Lung (tissue), 12 donors: ENCODE results near the gene ARHGDIB. TPM values are rescaled to one million over a fixed set of nuclear protein-coding genes. Genes with fewer than 3 reads are reported as not detected.

Experiments used
- ATAC-seq: fragments of 200-7000 bp; cut with Tn5 transposase; one replicate; pipeline ENCODE4 v1.9.1; 2020; ENCODE audit warnings: moderate number of reproducible peaks; ENCODE audit not compliant: insufficient read depth, low FRiP score
- DNase-seq, 3 donors: peaks; one replicate each; pipeline ENCODE4 v3.0.0-alpha.2; 2013 to 2017
- H3K27ac ChIP-seq, 2 donors: one replicate each; pipeline ENCODE4 v1.5.1; 2013; ENCODE audit warnings: mild to moderate bottlenecking in 2 of 2, moderate library complexity in 2 of 2, control low read depth in 1 of 2, inconsistent platforms in 1 of 2, low read depth in 1 of 2, low read length in 1 of 2
- H3K27me3 ChIP-seq, 3 donors: one replicate each; pipeline ENCODE4 v1.5.1; 2013; ENCODE audit warnings: low read length in 2 of 3; ENCODE audit not compliant: control insufficient read depth in 3 of 3, insufficient read depth in 3 of 3
- H3K36me3 ChIP-seq, 4 donors: one replicate each; pipeline ENCODE4 v1.5.1; 2013; ENCODE audit warnings: low read length in 4 of 4, mild to moderate bottlenecking in 1 of 4, moderate library complexity in 1 of 4; ENCODE audit not compliant: control insufficient read depth in 4 of 4, insufficient read depth in 4 of 4
- H3K4me1 ChIP-seq, 5 donors: one replicate each; pipeline ENCODE4 v1.5.1; 2013; ENCODE audit warnings: low read length in 5 of 5, mild to moderate bottlenecking in 2 of 5, moderate library complexity in 1 of 5; ENCODE audit not compliant: control insufficient read depth in 5 of 5, insufficient read depth in 5 of 5
- H3K4me3 ChIP-seq: one replicate; pipeline ENCODE4 v1.5.1; 2013; ENCODE audit warnings: mild to moderate bottlenecking, control low read depth, moderate library complexity
- H3K9ac ChIP-seq, 2 donors: one replicate each; pipeline ENCODE4 v1.5.1; 2013; ENCODE audit warnings: low read length in 2 of 2, control low read depth in 1 of 2; ENCODE audit not compliant: insufficient read depth in 1 of 2
- H3K9me3 ChIP-seq, 4 donors: one replicate each; pipeline ENCODE4 v1.5.1; 2013; ENCODE audit warnings: low read length in 3 of 4, mild to moderate bottlenecking in 1 of 4, moderate library complexity in 1 of 4; ENCODE audit not compliant: control insufficient read depth in 4 of 4, insufficient read depth in 3 of 4
- WGBS, 2 donors: extraction: QIAGEN DNeasy Blood & Tissue Kit; methylation state at CpG; one replicate each; pipeline ENCODE4 v1.1.7; 2013; 5-methylcytosine and 5-hydroxymethylcytosine counted together
- polyA plus RNA-seq, 2 donors: library from polyadenylated mRNA; stranded (reverse); fragments of 200-250 nt; gene quantifications; one replicate each; pipeline ENCODE4 v1.2.1, GENCODE V29; 2013
- total RNA-seq, 2 donors: library from RNA; depleted of rRNA in 1 of 2; stranded (reverse); fragments of >200 nt in 1 of 2; gene quantifications; one replicate each; pipeline ENCODE4 v1.2.1, GENCODE V29; 2014 to 2021
- TF ChIP-seq, protein P1 (sequence below): IDR thresholded peaks from 2 replicates; pipeline ENCODE4 v1.5.1; 2012; ENCODE audit warnings: mild to moderate bottlenecking; ENCODE audit errors: control extremely low read depth, extremely low read depth
- donor health status: control.
- donor health status: control.
- donor health status: Bipolar disorder and iron deficiency.
- donor health status: healthy.
- donor health status: DM: yes; HTN: yes; CAD: no.

Gene ARHGDIB
- total and polyA plus RNA-seq, 4 donors = 66.5 to 597 (median 259) TPM

DNA sequence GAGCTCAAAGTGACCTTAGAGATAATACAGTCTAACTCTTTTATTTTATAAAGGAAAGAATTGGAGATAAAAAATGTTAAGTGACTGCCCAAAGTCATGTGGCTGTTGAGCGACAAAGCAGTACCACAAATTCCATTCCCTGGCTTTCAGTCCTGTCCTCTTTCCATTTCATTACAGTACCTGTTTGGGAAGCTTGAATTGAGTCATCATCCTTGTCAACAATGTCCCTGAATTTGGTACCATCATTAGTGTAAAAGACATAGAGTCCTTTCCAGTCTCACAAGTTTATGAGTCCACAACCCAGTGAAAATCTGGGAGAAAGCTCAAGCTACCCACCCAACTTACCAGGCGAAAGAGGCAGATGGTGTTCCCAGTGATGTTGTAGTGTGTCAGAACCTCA is 26.9 kb downstream of the ARHGDIB start:
- H3K27ac ChIP-seq = no peak overlapping the region
- 98% methylated on average over 2 of the region's 2 CpGs for WGBS, 2 donors
- H3K36me3 ChIP-seq = no peaks in the 10 kb centered on the region
- no peak overlapping the region for H3K4me3 ChIP-seq
- DNase-seq (no peak), ATAC-seq (no peak)
- H3K27me3 ChIP-seq = no peaks in the 10 kb centered on the region
- TF ChIP-seq, protein P1, sequence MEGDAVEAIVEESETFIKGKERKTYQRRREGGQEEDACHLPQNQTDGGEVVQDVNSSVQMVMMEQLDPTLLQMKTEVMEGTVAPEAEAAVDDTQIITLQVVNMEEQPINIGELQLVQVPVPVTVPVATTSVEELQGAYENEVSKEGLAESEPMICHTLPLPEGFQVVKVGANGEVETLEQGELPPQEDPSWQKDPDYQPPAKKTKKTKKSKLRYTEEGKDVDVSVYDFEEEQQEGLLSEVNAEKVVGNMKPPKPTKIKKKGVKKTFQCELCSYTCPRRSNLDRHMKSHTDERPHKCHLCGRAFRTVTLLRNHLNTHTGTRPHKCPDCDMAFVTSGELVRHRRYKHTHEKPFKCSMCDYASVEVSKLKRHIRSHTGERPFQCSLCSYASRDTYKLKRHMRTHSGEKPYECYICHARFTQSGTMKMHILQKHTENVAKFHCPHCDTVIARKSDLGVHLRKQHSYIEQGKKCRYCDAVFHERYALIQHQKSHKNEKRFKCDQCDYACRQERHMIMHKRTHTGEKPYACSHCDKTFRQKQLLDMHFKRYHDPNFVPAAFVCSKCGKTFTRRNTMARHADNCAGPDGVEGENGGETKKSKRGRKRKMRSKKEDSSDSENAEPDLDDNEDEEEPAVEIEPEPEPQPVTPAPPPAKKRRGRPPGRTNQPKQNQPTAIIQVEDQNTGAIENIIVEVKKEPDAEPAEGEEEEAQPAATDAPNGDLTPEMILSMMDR = no peak
- H3K9ac ChIP-seq = no peak overlapping the region
- no peaks in the 10 kb centered on the region for H3K9me3 ChIP-seq
- peaks cover 0 to 14% (median 0%) of the 10 kb centered on the region in 5 donors for H3K4me1 ChIP-seq

DNA sequence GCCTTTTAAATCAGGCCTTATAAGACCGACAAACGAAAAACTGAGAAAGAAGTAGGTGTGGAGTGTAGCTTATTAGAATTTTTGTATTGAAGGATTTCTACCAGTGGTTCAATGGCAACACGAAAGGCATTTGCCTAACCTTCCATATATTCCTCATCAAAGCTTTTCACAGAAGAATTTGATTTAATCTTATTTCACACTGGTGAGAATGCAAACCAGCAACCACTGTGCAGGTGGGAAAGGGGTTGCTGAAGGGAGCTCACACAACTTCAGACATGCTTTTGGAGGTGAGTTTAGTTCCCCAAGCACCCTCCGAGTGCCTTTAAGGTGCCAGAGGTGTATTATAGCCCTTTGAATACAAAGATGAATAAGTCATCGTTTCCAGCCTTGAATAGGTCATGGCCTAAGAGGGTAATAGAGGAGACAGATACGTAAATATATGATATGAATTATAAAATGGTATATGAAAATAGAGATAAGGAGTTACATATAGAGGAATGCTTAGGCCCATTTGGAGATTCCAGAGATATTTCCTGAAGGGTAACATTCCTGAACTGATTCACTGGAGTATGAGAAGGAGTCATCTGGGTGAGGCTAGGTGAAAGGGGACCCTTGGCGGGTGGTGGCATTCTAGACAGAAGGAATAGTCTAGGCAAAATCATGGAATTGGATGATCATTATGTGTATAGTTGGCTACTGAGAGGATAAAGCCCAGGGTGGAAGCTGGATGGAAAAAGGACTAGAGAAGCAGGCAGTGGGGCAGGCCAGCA is 29.4 kb downstream of the ARHGDIB start:
- TF ChIP-seq, protein P1 = no peak
- Histone ChIP-seq H3K4me3 (no peak overlapping the region), H3K9ac (no peak overlapping the region), H3K27ac (no peak overlapping the region), H3K36me3 (no peaks in the 10 kb centered on the region), H3K27me3 (no peaks in the 10 kb centered on the region), H3K4me1 (peaks cover 0 to 28% (median 9%) of the 10 kb centered on the region in 5 donors), H3K9me3 (no peaks in the 10 kb centered on the region)
- no peak for ATAC-seq
- 95 to 96% methylated on average over 7 of the region's 7 CpGs for WGBS, 2 donors
- DNase-seq = no peak

DNA sequence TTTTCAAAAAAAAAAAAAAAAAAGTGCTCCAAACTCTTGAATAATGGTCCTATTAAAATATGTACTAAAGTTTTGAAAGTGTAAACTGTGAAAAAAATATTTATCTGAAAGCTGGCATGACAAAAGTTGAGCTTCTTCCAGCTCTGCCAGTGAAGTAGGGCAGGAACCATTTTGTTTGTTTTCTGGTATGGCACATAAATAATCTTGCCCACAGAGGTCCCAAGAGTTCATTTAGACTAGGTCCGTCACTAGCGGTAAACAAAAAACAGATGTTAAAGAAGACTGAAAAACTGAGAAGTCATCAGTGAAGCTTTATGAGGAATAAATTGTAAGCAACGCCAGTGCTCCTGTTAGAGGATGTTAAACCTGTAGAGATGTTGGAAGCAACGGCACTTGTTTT is 30.0 kb downstream of the ARHGDIB start:
- ATAC-seq (no peak), DNase-seq (no peak)
- 83 to 85% methylated on average over 4 of the region's 4 CpGs for WGBS, 2 donors
- TF ChIP-seq, protein P1 = no peak
- Histone ChIP-seq H3K4me3 (no peak overlapping the region), H3K27ac (no peak overlapping the region), H3K36me3 (no peaks in the 10 kb centered on the region), H3K27me3 (no peaks in the 10 kb centered on the region), H3K4me1 (peaks cover 0 to 34% (median 10%) of the 10 kb centered on the region in 5 donors), H3K9me3 (no peaks in the 10 kb centered on the region), H3K9ac (no peak overlapping the region)

DNA sequence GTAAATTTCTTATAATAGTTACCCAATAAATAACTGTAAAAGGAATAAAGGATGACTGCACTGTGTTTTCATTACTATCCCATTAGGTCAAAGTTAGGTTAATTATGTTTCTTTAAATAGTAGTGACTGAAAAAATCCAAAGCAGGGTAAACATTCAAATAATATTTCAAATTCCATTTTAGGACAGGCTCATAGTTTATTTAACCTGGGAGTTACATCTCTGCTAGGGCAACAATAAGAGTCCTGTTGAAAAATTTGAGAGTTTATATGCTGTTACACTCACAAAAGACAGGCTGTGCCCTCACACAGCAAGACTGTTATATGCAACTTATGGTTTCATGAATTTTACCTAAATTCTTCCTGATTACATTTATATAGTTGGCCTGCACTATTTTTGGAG is 31.1 kb downstream of the ARHGDIB start:
- Histone ChIP-seq H3K9me3 (no peaks in the 10 kb centered on the region), H3K36me3 (no peaks in the 10 kb centered on the region), H3K27ac (no peak overlapping the region), H3K4me3 (no peak overlapping the region), H3K9ac (no peak overlapping the region), H3K27me3 (no peaks in the 10 kb centered on the region), H3K4me1 (peaks cover 0 to 34% (median 10%) of the 10 kb centered on the region in 5 donors)
- TF ChIP-seq, protein P1 = no peak
- DNase-seq = no peak
- ATAC-seq = no peak
